ELR (cell line): ENCODE measurements around the gene RMDN3.
A peak's percentile ranks its signal among the peaks of the same experiment; 100 is the strongest.

Experiments used
- DNase-seq: peaks from one replicate; pipeline ENCODE4 v3.0.0-alpha.2; 2015; ENCODE audit warnings: low read depth

The RMDN3 gene, protein sequence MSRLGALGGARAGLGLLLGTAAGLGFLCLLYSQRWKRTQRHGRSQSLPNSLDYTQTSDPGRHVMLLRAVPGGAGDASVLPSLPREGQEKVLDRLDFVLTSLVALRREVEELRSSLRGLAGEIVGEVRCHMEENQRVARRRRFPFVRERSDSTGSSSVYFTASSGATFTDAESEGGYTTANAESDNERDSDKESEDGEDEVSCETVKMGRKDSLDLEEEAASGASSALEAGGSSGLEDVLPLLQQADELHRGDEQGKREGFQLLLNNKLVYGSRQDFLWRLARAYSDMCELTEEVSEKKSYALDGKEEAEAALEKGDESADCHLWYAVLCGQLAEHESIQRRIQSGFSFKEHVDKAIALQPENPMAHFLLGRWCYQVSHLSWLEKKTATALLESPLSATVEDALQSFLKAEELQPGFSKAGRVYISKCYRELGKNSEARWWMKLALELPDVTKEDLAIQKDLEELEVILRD

DNA sequence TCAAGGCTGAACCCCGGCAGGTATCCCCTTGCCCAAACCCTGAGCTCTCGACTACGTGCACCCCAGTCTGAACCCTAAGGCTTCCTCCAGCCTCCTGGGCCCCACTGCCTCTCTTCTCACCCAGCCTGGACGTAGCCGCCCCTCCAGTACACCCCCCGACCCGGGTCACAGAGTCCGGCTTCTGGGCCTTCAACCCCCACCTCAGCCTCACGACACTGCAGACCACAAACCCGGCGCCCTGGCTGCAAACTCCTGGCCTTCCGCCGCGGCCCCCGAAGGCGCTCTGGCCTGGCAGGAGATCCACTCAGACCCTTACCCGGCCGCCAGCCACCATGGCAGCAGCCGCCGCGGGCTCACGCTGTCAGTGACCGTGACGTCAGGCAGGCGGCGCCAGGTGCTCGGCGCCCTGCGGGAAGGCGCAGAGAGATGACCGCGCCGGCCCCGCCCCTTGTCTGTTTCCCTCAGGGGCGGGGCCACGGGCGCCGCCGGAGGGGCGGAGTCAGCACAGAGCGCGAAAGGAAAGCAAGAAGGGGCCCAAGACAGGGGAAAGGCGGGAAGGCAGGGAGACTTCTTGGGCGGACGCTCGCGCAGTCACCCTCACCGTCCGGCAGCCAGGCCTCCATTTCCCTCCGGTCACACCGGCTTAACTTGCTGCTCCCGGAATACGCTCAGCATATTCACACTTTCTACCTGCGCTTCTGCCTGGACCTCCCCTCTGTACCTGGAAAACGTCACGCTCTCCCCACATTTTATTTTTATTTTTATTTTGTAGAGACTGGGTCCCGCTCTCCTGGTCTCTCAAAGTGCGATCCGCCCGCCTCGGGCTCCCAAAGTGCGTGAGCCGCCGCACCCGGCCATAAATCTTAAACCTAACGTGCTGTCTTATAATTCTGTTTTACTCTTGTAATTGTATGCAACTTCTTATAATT, at the start of gene RMDN3:
Gene RMDN3 (minus strand): TSS at position 372 of the 929 bp plus-strand sequence. CDS start 471 bp downstream, outside the sequence.
- peak; percentile 93 for DNase-seq

DNA sequence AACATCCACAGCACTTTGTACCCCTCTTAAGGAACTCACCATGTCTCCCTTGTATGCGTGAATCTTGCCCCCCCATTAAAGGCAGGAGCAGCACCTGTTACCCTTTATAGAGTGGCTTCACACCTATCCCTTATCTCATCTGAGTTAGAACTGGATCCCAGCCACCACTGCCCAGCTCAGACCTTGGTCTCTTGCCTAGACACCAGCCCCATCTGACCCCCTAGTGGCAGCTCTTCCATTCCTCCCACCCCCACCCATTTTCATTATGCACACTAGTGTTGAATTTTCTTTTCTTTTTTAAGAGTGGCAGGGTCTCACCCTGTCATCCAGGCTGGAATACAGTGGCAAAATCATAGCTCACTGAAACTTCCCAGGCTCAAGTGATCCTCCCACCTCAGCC, 48.6 kb upstream of the RMDN3 start:
- no peak for DNase-seq

DNA sequence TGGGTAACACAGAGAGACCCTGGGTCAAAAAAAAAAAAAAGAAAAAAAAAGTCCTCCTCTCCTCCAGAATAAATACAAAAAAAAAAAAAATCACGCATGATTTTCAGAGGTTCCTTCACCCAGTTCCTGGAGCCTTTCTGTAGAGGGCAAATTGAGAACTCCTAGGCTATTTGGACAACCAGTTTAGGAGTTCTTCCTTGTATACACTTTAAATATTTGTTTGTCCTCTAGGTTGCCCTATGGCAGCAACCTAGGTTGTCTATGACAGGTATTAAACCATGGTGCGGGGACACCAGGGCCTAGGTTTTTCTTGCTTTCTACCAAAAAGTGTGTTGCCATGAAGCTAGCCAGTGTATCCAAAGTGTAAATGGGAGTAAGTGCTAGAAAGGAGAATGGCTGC, 48.0 kb upstream of the RMDN3 start:
- DNase-seq: no peak

DNA sequence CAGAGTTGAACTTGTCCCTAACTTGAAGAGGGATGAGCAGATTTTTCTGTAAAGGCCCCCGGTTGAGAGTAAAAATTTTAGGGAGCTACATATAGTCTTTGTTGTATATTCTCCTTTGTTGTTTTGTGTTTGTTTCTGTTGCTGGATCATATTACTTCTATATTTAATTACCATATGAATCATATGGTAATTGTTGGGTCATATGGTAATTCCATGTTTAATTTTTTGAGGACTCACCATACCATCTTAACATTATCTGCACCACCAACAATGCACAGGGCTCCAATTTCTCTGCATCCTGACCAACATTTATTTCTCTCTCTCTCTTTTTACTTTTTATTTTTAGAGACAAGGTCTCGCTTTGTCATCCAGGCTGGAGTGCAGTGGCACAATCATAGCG, 44.5 kb upstream of the RMDN3 start:
- no peak for DNase-seq

DNA sequence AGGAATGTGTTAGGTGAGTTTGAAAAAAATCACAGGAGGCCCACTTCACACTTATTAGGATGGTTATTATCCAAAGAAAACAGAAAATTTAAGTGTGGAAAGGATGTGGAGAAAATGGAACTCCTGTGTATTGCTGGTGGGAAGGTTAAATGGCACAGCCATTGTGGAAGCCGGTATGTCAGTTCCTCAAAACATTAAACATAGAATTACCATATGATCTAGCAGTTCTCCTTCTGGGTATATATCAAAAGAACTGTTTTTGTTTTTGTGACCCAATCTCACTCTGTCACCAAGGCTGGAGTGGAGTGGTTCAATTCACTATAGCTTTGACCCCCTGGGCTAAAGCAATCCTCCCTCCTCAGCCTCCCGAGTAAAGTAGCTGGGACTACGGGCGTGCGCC, 41.5 kb upstream of the RMDN3 start:
- no peak for DNase-seq

DNA sequence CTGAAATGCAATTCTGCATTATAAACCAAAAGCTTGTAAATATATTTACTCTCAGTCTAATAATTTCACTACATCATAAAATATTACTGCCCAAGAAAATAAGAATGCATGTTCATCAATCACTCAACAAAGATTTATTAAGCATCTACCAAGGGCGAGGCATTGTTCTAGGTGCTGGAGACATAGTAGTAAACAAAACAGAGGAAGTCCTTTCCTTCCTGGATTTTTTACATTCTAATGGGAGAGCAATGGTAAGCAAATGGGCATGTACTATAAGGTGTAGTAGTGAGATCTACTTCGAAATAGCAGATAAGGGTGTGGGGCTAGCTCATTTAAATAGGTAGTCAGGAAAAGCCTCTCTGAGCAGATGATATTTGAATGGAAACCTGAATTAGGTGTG, 41.0 kb upstream of the RMDN3 start:
- no peak for DNase-seq

DNA sequence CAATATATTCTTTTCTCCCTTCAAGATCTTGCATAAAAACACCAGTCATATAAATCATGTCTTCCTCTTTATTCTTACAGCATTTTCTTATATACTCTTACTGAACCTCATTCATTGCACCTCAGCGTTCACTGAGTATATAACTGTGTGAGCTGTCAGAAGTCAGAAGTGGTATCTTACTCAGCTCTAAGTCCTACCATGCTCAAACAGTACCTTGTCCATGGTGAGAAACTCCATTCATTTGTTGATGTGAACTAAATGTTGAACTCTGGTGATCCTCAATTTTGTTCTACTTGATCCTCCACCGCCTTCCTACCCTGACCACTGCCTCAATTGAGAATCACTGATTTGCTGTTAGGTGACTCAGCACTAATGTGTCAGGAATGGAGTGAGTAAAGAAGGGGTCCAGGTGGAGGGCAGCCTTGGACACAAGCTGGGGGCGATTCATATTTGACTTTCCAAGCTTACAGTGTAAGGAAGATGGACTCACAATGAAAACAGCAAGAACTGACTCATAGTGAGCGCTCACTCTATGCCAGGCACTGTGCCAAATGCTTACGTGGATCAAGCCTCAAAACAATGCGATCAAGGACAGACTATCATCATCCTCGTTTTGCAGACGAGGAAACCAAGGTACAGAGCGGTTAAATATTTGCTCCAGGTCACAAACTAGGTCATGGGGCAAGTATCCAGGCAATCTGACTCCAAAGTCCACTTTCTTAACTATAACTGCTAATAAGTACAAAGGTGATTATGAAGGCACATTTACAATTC, 38.3 kb upstream of the RMDN3 start:
- DNase-seq: peak; percentile 95

DNA sequence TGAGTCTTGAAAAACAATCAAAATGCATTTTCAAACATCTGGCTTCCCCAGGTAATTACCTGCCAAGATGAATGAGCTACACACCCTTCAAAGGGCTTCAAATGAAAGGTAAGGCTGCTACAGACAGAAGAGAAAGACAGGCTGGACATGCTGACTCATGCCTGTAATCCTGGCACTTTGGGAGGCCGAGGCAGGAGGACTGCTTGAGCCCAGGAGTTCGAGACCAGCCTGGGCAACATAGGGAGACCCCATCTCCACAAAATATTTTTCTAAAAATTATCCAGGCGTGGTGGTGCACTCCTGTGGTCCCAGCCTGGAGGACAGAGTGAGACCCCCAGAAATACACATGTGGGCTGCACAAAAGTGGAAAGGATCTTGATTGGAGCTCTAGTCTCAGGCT, 37.3 kb upstream of the RMDN3 start:
- no peak for DNase-seq

DNA sequence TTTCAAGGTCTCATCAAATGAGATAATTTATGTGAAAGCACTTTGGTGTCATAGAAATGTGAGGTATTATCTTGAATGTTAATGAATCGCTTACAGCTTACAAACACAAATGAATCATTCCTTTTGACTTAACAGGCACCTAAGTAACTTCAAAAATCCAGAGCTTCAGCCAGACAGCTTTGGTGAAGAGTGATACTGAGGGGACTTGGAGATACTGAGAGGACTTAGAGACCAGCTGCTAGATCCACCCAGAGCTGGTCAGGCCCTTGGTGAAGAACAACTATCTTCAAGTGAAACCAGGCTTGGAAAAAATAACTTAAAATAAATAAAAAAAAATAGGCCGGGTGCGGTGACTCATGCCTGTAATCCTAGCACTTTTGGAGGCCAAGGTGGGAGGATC, 35.7 kb upstream of the RMDN3 start:
- DNase-seq: peak; percentile 22

DNA sequence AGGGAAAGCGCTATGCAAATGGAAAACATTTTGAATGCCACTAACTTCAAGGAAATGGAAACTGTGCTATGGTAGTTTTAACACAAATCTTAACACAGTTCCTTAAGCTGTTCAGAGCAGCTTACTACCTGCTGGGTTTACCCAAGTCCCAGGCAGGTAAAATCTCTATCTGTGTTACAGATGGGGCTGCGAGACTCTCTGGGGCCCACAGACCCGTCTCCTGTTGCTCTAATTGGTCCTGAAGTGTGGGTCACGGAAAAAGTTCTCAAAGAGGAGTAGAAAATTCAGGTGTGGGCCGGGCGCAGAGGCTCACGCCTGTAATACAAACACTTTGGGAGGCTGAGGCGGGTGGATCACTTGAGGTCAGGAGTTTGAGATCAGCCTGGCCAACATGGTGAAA, 34.9 kb upstream of the RMDN3 start:
- no peak for DNase-seq

DNA sequence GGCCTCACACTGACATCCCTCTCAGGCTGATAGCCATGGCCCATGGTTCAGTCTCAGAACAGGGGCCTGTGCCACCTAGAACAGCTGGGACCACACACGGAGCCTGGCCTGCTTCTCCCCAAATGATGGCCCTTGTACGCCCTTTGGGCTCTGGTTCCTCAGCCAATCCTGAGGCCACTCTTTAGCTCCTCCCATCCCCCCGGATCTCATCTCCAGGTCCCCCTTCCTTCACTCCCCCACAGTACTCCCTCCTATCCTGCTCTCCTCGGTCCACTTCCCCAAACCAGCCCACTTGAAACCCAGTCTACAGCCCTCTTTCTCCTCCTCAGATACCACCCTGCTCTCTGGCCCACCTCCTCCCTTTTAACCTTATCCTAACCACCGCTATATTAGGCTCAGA, 34.1 kb upstream of the RMDN3 start:
- no peak for DNase-seq

DNA sequence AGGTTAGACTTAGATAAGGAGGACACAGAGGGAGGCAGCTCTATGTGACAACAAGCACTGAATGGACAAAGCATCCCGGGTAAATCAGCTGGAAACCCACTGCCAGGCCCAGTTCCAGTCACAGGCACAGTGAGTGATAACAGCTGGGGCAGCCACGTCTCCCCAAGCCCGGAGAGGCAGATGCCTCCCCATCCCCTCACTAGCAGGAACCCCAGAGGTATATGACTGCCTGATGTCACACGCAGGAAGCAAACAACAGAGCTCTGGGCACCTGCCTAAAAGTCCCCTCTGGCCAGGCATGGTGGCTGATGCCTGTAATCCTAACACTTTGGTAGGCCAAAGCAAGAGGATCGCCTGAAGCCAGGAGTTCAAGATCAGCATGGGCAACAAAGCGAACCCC, 32.9 kb upstream of the RMDN3 start:
- DNase-seq: no peak

DNA sequence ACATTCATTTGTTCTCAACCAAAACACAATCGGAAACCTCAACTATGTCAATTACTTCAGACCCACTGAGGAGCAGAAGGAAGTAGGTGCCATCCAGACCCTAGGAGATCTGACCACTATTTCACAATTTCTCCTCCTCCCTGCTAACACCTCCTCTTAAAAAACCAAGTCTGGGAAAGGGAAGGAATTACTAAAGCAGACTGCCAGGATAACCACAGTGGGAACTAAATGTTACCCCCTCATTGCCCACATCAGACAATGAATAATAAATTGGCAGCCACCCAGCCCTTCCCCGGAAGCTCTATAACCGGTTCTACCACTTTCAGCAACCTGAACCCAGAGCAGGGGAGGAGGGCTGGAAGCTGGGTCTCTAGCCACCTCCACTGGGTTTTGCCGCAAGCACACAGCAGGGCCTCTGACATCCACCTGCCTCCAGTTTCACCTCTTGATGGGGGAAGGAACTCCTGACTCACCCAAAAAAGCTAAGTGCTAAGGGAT, 32.3 kb upstream of the RMDN3 start:
- peak; percentile 75 for DNase-seq

DNA sequence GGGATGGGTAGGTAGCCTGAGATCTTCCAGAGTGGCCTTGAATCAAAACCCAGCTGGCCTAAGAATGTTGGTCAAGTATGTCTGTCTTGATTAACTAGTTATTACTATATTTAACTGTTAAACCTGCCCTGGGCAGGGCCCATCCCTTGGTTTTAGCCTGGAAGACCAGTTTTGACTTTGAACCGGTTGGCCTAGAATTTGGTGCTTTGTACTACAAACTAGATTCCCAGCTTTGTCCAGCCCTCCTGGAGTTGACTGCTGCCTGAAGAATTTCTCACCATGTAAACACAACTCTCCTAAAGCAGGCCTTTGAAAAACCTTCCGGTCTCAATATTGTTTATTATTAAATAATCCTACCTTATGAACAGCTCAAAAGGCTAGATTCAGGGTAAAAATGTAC, 30.8 kb upstream of the RMDN3 start:
- DNase-seq: no peak

DNA sequence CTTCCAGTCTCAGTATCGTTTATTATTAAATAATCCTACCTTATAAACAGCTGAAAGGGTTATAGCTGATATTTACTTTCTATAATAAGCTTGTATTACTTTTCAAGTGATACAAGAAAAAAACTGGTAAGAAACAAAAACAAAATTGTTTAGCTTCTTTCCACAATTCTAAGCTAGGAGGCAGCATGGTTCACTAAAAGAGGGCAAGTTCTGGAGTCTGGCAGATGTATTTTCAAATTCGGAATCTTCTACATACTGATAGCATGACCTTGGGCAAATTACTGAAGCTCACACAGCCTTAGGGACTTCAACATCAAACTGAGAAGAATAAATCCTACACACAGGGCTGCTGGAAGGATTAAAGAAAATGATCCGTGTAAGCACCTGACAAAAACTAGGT, 30.1 kb upstream of the RMDN3 start:
- DNase-seq: no peak

DNA sequence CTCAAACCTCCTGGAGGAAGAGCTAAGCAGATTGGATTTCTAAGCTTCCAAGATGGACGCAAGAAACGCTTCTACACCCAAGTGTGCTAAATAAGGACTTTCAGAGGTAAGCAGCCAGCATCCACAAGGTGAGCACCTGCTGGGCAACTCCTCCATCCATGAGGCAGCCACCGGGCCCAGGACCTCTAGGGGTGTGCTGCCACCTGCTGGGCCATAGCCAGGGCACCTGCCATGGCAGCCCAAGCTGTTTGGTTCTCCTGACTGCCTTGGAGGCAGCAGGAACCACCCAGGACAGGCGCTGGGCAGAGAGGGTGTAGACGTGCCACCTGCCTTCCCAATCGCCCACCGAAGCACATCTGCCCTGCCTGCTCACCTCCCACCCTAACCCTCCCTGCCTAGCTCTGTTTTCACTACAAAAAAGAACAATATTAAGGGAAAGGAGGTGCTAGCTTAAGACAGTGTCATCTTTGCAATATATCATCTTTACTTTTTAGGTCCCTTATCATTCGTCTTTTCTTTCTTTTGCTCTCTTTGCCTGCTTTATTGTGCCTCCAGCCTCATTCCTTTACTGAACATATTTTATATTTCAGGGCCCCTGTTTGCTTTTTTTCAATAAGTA, 27.7 kb upstream of the RMDN3 start:
- DNase-seq: peak; percentile 56

DNA sequence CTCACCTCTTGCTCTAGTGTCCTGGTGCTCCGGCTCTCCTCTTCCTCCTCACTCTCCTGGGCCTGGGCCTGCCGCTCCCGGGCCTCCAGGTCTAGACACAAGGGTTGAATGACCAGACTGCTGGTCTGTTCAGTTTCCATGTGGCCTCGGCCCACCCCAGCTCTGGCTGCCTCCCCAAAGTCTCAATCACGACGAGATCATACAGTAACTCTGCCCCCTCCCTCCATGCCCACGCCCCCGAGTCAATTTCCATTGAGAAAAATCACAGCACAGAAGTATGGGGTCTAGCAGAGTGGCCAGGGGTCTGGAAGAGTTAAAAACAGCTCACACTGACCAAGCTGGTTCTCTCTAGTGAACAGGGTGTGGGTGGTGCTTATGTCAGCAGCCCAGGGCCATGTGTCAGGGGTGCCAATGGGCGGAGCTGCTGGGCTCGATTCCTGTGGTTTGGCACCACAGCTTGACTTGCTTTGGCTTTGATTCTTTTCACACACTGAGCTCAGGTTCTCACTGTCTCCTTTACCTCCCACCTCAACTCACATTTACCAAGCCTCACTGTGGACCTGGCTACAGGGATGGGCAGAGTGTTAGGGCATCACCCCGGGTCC, 21.6 kb upstream of the RMDN3 start:
- peak; percentile 50 for DNase-seq

DNA sequence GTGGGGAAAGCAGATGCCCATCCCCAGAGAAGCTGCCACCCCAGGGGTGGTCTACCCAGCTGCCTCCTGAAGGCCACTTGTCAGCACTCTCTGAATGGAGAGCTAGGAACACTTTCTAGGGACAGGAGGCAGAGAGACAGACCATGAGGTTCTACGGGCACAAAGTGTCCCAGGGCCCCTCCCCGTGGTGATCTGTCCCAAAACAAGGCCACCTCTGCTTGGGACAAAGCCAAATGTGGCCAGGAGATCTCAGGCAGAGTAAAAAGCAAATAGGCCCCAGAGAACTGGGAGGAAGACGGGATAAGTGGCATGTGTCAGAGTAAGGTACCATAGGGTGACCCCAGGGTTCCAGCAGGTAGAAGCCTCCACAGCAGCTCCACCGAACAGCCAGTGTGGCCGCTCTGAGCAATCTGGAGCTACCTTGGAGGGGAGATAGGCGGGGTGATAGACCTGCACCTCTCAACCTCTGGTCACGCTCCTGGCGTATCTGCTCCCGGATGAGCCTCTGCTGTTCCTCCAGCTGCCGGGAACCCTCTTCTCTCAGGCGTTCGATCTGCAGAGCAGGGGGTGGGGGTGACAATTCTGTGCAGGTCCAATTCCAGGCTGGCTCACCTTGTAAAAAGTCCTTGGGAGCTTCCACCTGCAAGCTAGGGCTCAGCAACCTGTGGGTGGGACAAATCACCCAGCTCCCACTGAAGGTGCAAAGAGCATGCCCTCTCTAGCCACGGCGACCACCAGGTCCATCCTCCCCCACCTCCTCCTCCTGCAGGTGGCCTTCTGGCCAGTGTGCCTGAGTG, 20.9 kb upstream of the RMDN3 start:
- no peak for DNase-seq

DNA sequence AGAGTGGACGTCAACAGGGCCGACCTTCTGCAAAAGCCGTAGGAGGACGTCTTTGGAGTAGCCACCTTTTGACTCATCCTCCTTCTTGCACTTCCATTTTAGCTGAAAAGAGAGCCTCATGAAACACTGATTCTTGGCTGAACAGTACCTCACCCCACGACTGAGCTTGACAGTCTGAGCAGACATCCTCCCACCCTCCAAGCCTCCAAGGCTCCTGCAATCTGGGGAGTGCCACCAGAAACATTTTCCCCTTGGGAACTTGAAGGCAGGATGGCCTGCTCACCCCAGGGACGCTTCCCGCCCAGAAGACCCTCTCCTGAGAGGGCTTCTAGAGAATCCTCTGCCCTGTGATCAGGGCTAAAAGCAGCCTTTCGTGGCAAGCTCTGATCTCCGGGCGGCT, 20.0 kb upstream of the RMDN3 start:
- DNase-seq: no peak

DNA sequence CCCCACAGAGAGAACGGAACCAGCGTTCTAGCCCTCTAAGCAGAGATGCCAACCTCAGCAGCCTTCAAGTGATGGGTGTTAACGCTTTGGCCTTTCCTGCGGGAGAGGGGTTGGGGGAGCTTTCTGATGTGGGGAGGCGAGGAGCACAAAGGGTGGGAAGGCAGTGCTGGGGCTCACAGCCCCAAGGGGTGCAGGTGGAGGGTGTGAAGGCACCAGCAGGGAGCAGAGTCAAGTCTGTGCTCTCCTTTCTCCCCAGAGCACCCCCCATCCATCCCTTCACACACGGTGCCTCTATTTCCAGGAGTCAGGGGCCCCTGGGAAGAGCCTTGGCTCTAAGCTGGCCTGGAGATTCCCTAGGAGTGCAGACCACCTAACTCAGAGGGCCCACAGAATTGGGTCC, 18.8 kb upstream of the RMDN3 start:
- DNase-seq: no peak
